ENCODE data around the gene SLC24A4. TPM values are rescaled to one million over a fixed set of nuclear protein-coding genes. Genes with fewer than 3 reads are reported as not detected.

Gene SLC24A4
- total RNA-seq, 1 donor from 2014 or later, result 1.5 TPM

DNA sequence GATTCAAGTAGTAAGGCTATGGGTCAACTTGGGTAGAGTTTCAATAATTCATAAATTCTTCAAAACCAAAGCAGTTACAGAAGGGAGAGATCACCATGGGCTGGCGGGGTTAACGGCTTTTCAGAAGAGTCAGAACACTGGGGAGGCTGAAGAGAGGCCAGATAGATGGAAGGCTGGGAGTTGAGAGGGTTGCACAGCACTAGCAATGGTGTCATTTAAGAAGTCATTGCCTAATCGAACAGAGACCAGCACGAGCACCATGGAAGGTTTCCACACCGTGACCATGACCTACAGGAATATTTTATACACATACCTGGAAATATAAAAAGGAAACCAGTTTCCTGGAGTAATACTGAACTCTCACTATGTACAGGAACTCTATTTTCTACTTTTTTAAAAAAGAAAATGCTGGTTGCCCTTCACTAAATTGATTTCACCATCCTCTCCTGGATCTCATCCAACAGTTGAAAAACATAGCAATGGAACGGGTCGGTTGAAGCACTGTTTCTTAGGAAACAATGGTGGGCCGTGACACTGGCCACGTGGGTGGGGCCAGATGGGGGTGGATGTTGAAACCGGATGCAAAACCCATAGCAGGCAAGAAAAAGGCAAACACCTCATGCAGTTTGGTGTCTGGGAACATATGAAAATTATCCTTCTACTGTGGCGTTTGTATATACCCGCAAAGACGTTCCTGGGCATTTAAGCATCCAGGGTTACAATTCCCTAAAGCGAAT, 152.7 kb downstream of the SLC24A4 start:
- peak in 1 of 2 donors; percentile 84 for DNase-seq (ENCODE audit: extremely low spot score in 2 of 2)
- peaks cover 24% of the 10 kb centered on the region for H3K4me1 ChIP-seq
- no peak overlapping the region for H3K4me3 ChIP-seq
- H3K9me3 ChIP-seq, result no peaks in the 10 kb centered on the region
- intact Hi-C loops (cut with DNase I), result no loop called here
- TF ChIP-seq POLR2AphosphoS5 (IDR thresholded peaks at IDR 0.05; ENCODE audit: insufficient read depth in 1 of 2, low read depth in 1 of 2) (peak in 1 of 2 donors; percentile 37), POLR2A (IDR thresholded peaks at IDR 0.05) (no peak)
- TF ChIP-seq, protein P1, sequence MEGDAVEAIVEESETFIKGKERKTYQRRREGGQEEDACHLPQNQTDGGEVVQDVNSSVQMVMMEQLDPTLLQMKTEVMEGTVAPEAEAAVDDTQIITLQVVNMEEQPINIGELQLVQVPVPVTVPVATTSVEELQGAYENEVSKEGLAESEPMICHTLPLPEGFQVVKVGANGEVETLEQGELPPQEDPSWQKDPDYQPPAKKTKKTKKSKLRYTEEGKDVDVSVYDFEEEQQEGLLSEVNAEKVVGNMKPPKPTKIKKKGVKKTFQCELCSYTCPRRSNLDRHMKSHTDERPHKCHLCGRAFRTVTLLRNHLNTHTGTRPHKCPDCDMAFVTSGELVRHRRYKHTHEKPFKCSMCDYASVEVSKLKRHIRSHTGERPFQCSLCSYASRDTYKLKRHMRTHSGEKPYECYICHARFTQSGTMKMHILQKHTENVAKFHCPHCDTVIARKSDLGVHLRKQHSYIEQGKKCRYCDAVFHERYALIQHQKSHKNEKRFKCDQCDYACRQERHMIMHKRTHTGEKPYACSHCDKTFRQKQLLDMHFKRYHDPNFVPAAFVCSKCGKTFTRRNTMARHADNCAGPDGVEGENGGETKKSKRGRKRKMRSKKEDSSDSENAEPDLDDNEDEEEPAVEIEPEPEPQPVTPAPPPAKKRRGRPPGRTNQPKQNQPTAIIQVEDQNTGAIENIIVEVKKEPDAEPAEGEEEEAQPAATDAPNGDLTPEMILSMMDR (IDR thresholded peaks at IDR 0.05), result no peak
- H3K27ac ChIP-seq, result peak overlapping the region; percentile 39
- no peaks in the 10 kb centered on the region for H3K36me3 ChIP-seq
- no peaks in the 10 kb centered on the region for H3K27me3 ChIP-seq

DNA sequence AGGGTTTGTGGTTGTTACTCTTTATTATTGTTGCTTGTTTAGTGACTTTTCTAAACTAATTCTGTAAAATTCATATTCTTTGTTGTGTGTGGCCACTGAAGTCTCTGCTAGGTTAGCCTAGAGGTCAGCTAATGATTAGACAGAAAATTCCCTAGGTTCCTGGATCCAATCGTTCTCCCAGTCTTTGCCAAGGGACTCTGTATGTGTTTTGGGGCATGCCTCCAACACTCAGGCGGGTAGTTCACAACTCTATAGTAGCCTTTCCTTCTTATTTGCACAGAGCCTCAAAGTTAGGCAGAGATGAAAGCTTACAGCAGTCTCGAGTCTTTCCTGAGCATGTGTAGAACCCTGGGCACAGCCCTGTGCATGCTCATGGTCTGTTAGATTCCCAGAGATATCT, 157.9 kb downstream of the SLC24A4 start:
- intact Hi-C loops (cut with DNase I), result no loop called here
- H3K4me3 ChIP-seq, result no peak overlapping the region

DNA sequence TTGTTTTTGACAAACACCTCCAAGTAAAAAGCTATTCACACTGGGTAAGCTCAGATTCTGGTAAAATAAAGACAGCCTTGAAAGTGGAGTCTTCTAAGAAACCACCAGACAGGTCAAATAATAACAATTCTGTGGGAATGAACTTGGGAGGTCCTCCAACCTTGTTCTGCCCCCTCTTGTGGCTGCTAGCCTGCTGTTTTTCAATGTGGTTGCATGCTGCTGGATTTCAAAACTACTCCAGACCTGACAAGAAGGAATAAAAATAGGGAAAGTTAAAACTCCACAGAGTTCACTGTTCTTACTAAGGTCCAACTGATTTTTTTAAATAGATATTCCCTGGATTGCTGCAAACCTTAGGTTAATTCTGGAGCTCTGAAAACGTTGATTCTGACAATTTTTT, 158.4 kb downstream of the SLC24A4 start:
- Histone ChIP-seq H3K27me3 (no peaks in the 10 kb centered on the region), H3K4me3 (no peak overlapping the region), H3K9me3 (no peaks in the 10 kb centered on the region), H3K4me1 (no peaks in the 10 kb centered on the region), H3K27ac (no peak overlapping the region), H3K36me3 (no peaks in the 10 kb centered on the region)
- no peak for TF ChIP-seq POLR2AphosphoS5 (IDR thresholded peaks at IDR 0.05; ENCODE audit: insufficient read depth in 1 of 2, low read depth in 1 of 2)
- intact Hi-C loops (cut with DNase I), result no loop called here
- no peak for DNase-seq (ENCODE audit: extremely low spot score in 2 of 2)

More for the DNA sequence above, 157.9 kb downstream of the SLC24A4 start:
- Histone ChIP-seq H3K9me3 (no peaks in the 10 kb centered on the region), H3K27me3 (no peaks in the 10 kb centered on the region), H3K36me3 (no peaks in the 10 kb centered on the region), H3K27ac (no peak overlapping the region), H3K4me1 (peaks cover 1% of the 10 kb centered on the region)
- TF ChIP-seq POLR2A (IDR thresholded peaks at IDR 0.05) (no peak), POLR2AphosphoS5 (IDR thresholded peaks at IDR 0.05; ENCODE audit: insufficient read depth in 1 of 2, low read depth in 1 of 2) (no peak)
- TF ChIP-seq, protein P1 (IDR thresholded peaks at IDR 0.05), result no peak
- no peak for DNase-seq (ENCODE audit: extremely low spot score in 2 of 2)

DNA sequence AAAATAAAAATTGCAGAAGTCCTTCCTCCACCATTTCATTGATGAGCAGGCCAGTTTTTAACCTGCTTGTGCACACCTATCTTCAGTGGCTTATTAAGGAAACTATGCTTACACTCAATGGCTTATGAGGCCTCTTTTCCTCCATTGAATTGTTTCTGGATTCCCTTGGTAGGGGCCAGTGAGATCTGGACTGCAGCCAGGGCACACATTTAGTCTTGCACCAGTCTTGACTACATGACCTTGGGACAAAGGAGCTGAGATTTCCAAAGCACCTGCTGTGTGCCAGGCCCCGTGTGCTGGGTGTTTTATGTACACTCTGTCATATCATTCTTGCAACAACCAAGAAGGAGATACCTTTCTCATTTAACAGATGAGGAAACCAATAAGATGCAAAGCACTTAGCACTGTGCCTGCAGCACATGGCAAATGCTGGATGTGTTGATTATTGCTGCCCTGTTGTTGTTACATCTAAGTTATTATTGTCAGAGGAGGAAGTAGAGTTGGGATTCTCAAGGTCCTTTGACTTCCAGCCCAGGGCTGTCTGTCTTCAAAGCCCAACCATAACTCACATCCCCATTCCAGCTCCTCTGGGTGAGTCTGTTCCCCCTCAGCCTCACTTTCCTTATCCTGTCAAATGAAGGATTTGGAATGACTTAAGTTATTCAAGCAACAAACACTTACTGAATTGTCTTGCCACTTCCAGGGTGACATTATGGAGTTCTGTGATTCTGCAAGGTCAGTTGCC, 159.0 kb downstream of the SLC24A4 start:
- H3K4me3 ChIP-seq, result no peak overlapping the region
- H3K9me3 ChIP-seq, result no peaks in the 10 kb centered on the region
- TF ChIP-seq, protein P1 (IDR thresholded peaks at IDR 0.05), result no peak
- no peak for TF ChIP-seq POLR2AphosphoS5 (IDR thresholded peaks at IDR 0.05; ENCODE audit: insufficient read depth in 1 of 2, low read depth in 1 of 2)
- no peak for TF ChIP-seq POLR2A (IDR thresholded peaks at IDR 0.05)
- H3K27ac ChIP-seq, result no peak overlapping the region
- DNase-seq (ENCODE audit: extremely low spot score in 2 of 2), result no peak
- H3K36me3 ChIP-seq, result no peaks in the 10 kb centered on the region
- intact Hi-C loops (cut with DNase I), result no loop called here
- no peaks in the 10 kb centered on the region for H3K27me3 ChIP-seq
- H3K4me1 ChIP-seq, result no peaks in the 10 kb centered on the region

DNA sequence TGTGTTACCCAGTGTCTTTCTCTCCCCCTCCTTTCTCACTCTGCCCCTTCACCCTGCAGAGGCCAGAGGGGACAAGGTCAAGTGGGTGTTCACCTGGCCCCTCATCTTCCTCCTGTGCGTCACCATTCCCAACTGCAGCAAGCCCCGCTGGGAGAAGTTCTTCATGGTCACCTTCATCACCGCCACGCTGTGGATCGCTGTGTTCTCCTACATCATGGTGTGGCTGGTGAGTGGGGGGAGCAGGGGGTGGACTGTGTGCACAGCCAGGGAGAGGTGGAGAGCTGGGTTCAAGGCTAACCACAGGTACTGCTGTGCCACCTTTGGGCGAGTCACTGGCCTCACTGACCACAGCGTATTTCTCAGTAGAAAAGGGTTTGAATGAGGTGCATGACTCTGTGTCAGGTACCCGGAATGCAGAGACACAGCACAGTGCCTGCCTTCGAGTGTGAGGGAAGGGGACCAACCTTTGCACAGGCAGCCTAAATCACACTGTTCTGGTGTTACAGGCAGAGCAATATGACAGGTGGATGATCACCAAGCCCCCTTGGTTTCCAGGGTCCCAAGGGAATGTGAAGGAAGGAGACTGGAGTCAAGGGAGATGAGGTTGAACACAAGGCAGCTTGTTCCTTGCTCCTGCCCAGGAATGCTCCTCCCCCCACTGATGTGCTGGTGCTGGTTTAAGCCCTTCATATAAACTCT, 159.8 kb downstream of the SLC24A4 start:
- intact Hi-C loops (cut with DNase I), result no loop called here
- Histone ChIP-seq H3K4me3 (no peak overlapping the region), H3K27ac (no peak overlapping the region), H3K9me3 (no peaks in the 10 kb centered on the region), H3K36me3 (no peaks in the 10 kb centered on the region), H3K4me1 (no peaks in the 10 kb centered on the region), H3K27me3 (no peaks in the 10 kb centered on the region)
- TF ChIP-seq, protein P1 (IDR thresholded peaks at IDR 0.05), result no peak
- no peak for TF ChIP-seq POLR2A (IDR thresholded peaks at IDR 0.05)
- no peak for TF ChIP-seq POLR2AphosphoS5 (IDR thresholded peaks at IDR 0.05; ENCODE audit: insufficient read depth in 1 of 2, low read depth in 1 of 2)
- DNase-seq (ENCODE audit: extremely low spot score in 2 of 2), result peak in 1 of 2 donors; percentile 64

Measured in vagina (tissue), 2 donors.